ENCODE measurements around the gene P2RX3.

GRCh38 chr11:57405271-57405860, 67.2 kb downstream of the P2RX3 start:
- no peak for TF ChIP-seq POLR2A (IDR thresholded peaks at IDR 0.05)
- TF ChIP-seq CTCF (IDR thresholded peaks at IDR 0.05): no peak

Measured in ovary (tissue), 3 donors.